ENCODE measurements around the gene ZNF300. TPM values are rescaled to one million over a fixed set of nuclear protein-coding genes. Genes with fewer than 3 reads are reported as not detected.
A peak's percentile ranks its signal among the peaks of the same experiment; 100 is the strongest.

ZNF300 gene
- total and polyA plus RNA-seq, 10 of the 15 experiments (the other 5 are each of a cell fraction or from before 2014, with no cell fraction given), result 0.03 to 1.5 (median 0.16) TPM; not detected in 1

DNA sequence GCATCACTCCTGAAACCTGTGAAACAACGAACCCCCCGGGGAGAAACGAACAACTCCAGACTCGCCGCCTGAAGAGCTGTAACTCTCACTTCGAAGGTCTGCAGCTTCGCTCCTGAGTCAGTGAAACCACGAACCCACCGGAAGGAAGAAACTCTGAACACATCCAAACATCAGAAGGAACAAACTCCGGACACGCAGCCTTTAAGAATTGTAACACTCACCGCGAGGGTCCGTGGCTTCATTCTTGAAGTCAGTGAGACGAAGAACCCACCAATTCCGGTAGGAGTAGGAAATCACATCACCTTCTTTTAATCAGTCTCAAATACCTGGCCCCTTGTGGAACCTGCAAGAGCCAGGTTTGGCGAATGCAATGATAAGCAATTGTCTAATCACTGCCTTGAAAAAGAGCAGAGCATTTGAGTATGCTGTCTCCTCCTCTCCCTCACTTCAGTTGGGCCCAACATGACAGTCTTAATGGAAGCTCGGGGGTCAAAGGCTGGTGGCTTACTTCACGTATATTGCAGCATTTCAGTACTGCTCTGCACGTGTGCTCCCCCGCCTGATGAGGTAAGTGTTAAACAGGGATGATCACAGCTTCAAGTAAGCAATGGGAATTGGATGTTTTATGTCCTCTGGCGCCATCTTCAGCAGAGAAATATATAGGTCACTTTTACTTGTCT is 58.0 kb downstream of the ZNF300 start (continued):
- TF ChIP-seq ZNF687 (IDR thresholded peaks at IDR 0.05) (0 out of 2 replicates have a peak, but pooled peaks have one; percentile 19), NKRF (conservative IDR thresholded peaks at IDR 0.05) (no peak; the same call in 1 of the 2 replicates), LARP7 (IDR thresholded peaks at IDR 0.05) (0 out of 2 replicates have a peak, but pooled peaks have one; percentile 19), NRF1 (conservative IDR thresholded peaks at IDR 0.05; ENCODE audit: low read depth, low read length) (no peak), KDM1A (IDR thresholded peaks at IDR 0.05; ENCODE audit: borderline replicate concordance) (no peak), CREM (IDR thresholded peaks at IDR 0.05; ENCODE audit: low read depth) (peak; percentile 52; the same call in 1 of the 2 replicates), BRCA1 (IDR thresholded peaks at IDR 0.05; ENCODE audit: low read depth, low read length) (no peak), BACH1 (IDR thresholded peaks at IDR 0.05; ENCODE audit: borderline replicate concordance) (no peak), EP300 (IDR thresholded peaks at IDR 0.05; ENCODE audit: borderline replicate concordance in 1 of 2, control insufficient read depth in 1 of 2, low read depth in 2 of 2, low read length in 2 of 2) (peak in 1 of 2 experiments; percentile 38; a peak in 1 of 4 replicates), SMAD5 (IDR thresholded peaks at IDR 0.05; ENCODE audit: low read depth) (no peak), EED (IDR thresholded peaks at IDR 0.05; ENCODE audit: low read depth) (no peak), ZZZ3 (IDR thresholded peaks at IDR 0.05; ENCODE audit: control insufficient read depth, insufficient read length, low read depth) (no peak), SP1 (IDR thresholded peaks at IDR 0.05; ENCODE audit: low read depth, low read length) (no peak), ASH2L (IDR thresholded peaks at IDR 0.05; ENCODE audit: borderline replicate concordance, low read depth) (no peak), ZBTB11 (CRISPR knock-in tag; IDR thresholded peaks at IDR 0.05) (no peak)
- TF ChIP-seq, protein P1, sequence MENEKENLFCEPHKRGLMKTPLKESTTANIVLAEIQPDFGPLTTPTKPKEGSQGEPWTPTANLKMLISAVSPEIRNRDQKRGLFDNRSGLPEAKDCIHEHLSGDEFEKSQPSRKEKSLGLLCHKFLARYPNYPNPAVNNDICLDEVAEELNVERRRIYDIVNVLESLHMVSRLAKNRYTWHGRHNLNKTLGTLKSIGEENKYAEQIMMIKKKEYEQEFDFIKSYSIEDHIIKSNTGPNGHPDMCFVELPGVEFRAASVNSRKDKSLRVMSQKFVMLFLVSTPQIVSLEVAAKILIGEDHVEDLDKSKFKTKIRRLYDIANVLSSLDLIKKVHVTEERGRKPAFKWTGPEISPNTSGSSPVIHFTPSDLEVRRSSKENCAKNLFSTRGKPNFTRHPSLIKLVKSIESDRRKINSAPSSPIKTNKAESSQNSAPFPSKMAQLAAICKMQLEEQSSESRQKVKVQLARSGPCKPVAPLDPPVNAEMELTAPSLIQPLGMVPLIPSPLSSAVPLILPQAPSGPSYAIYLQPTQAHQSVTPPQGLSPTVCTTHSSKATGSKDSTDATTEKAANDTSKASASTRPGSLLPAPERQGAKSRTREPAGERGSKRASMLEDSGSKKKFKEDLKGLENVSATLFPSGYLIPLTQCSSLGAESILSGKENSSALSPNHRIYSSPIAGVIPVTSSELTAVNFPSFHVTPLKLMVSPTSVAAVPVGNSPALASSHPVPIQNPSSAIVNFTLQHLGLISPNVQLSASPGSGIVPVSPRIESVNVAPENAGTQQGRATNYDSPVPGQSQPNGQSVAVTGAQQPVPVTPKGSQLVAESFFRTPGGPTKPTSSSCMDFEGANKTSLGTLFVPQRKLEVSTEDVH (IDR thresholded peaks at IDR 0.05; ENCODE audit: low read depth, partially characterized antibody), result no peak
